ENCODE measurements around the gene CENPU. TPM values are rescaled to one million over a fixed set of nuclear protein-coding genes. Genes with fewer than 3 reads are reported as not detected.
"Not testable (repeated sequence)": the region's sequence is repeated elsewhere in the genome, so short reads cannot be mapped to it uniquely, and the experiment has no call there.

CENPU gene
- total RNA-seq, 1 experiment from 2014 or later = 47.7 TPM

DNA sequence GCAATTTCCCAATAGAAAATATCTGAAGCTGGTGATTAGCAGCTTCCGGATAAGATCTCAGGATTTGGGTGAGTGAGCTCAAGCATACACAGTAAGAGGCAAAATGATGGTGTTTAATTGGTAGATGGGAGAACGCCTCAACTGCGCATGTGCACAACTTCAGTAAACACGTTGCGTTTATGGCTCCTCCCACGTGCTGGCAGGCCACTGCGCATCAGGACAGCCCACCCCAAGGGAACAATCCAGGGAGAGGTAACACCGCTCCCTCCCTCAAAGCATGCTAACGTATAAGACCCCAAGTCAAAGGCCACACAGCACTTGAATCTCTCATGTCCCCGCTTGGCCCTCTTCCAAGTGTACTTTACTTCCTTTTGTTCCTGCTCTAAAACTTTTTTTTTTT is 10.3 kb upstream of the CENPU start:
- DNase-seq = no peak
- H3K9me3 ChIP-seq (ENCODE audit: insufficient read depth, low read depth) = no peaks in the 10 kb centered on the region
- no peak overlapping the region for H3K4me2 ChIP-seq
- peaks cover 20% of the 10 kb centered on the region for H3F3A ChIP-seq (ENCODE audit: insufficient read depth, low read depth)
- no peaks in the 10 kb centered on the region for H3K36me3 ChIP-seq (ENCODE audit: low read depth)
- ChIA-PET CTCF (interaction anchor here (0.7 kb wide), 1 partner anchor 352 kb away, joined by 3 read pairs; no protein-coding TSS in a partner anchor), POLR2A (ENCODE audit: unreplicated experiment) (no interaction called here)
- H3K79me2 ChIP-seq (ENCODE audit: low read depth) = no peaks in the 10 kb centered on the region
- no TSS peak for BruUV-seq (replicated peaks)
- no peaks in the 10 kb centered on the region for H3K27me3 ChIP-seq (ENCODE audit: insufficient read depth, low read depth)
- no peak overlapping the region for H3K4me3 ChIP-seq
- no peaks in the 10 kb centered on the region for H4K20me1 ChIP-seq (ENCODE audit: insufficient read depth)
- H3K9me2 ChIP-seq (ENCODE audit: insufficient read depth) = no peaks in the 10 kb centered on the region
- intact Hi-C loops (cut with micrococcal nuclease; ENCODE audit: unreplicated experiment) = no loop called here
- no peak overlapping the region for H2AFZ ChIP-seq
- no peak overlapping the region for H3K27ac ChIP-seq
- TF ChIP-seq, protein P1, sequence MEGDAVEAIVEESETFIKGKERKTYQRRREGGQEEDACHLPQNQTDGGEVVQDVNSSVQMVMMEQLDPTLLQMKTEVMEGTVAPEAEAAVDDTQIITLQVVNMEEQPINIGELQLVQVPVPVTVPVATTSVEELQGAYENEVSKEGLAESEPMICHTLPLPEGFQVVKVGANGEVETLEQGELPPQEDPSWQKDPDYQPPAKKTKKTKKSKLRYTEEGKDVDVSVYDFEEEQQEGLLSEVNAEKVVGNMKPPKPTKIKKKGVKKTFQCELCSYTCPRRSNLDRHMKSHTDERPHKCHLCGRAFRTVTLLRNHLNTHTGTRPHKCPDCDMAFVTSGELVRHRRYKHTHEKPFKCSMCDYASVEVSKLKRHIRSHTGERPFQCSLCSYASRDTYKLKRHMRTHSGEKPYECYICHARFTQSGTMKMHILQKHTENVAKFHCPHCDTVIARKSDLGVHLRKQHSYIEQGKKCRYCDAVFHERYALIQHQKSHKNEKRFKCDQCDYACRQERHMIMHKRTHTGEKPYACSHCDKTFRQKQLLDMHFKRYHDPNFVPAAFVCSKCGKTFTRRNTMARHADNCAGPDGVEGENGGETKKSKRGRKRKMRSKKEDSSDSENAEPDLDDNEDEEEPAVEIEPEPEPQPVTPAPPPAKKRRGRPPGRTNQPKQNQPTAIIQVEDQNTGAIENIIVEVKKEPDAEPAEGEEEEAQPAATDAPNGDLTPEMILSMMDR (conservative IDR thresholded peaks at IDR 0.05) = no peak
- no peak for TF ChIP-seq EZH2 (IDR thresholded peaks at IDR 0.05; ENCODE audit: low read depth)
- H3K4me1 ChIP-seq (replicated peaks; ENCODE audit: insufficient read depth) = peaks cover 45% of the 10 kb centered on the region

DNA sequence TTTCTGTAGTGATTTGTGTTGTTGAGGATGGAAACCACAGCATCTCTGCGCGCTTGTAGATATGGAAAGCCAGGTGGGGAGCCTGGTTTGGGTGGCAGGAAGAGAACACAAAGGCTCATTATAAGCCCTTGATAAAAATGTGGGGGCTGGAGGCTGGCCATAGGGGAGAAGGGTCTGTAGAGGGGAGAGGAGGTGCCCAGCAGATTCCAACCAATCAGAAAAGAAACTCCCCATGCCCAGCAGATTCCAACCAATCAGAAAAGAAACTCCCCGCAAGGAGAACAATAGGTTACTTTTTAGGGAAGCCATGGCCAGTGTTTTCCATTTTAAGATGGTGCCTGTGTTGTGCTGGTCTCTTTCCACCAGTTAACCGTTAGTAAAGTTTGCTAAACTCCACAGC is 9.8 kb upstream of the CENPU start:
- Histone ChIP-seq H3F3A (ENCODE audit: insufficient read depth, low read depth) (peaks cover 20% of the 10 kb centered on the region), H3K4me1 (replicated peaks; ENCODE audit: insufficient read depth) (peaks cover 39% of the 10 kb centered on the region), H3K27ac (no peak overlapping the region), H3K4me2 (no peak overlapping the region), H3K4me3 (no peak overlapping the region), H2AFZ (no peak overlapping the region), H4K20me1 (ENCODE audit: insufficient read depth) (no peaks in the 10 kb centered on the region), H3K9me2 (ENCODE audit: insufficient read depth) (no peaks in the 10 kb centered on the region), H3K36me3 (ENCODE audit: low read depth) (no peaks in the 10 kb centered on the region), H3K79me2 (ENCODE audit: low read depth) (no peaks in the 10 kb centered on the region), H3K9me3 (ENCODE audit: insufficient read depth, low read depth) (no peaks in the 10 kb centered on the region), H3K27me3 (ENCODE audit: insufficient read depth, low read depth) (no peaks in the 10 kb centered on the region)
- intact Hi-C loops (cut with micrococcal nuclease; ENCODE audit: unreplicated experiment) = no loop called here
- POLR2A ChIA-PET (ENCODE audit: unreplicated experiment) = no interaction called here
- CTCF ChIA-PET = no interaction called here
- BruUV-seq (replicated peaks) = no TSS peak
- DNase-seq = no peak
- TF ChIP-seq EZH2 (IDR thresholded peaks at IDR 0.05; ENCODE audit: low read depth) = no peak
- TF ChIP-seq, protein P1 (conservative IDR thresholded peaks at IDR 0.05) = no peak

DNA sequence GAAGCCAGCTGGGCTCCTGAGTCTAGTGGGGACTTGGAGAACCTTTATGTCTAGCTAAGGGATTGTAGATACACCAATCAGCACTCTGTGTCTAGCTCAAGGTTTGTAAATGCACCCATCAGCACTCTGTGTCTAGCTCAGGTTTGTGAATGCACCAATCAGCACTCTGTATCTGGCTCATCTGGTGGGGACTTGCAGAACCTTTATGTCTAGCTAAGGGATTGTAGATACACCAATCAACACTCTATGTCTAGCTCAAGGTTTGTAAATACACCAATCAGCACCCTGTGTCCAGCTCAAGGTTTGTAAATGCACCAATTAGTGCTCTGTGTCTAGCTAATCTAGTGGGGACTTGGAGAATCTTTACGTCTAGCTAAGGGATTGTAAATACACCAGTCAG is 7.8 kb upstream of the CENPU start:
- H3K4me3 ChIP-seq; POLR2A ChIA-PET (ENCODE audit: unreplicated experiment); CTCF ChIA-PET; H3K27ac ChIP-seq; H3K9me2 ChIP-seq (ENCODE audit: insufficient read depth); intact Hi-C loops (cut with micrococcal nuclease; ENCODE audit: unreplicated experiment); H4K20me1 ChIP-seq (ENCODE audit: insufficient read depth); H2AFZ ChIP-seq; BruUV-seq (replicated peaks); H3F3A ChIP-seq (ENCODE audit: insufficient read depth, low read depth); H3K4me2 ChIP-seq; H3K36me3 ChIP-seq (ENCODE audit: low read depth); H3K9me3 ChIP-seq (ENCODE audit: insufficient read depth, low read depth); DNase-seq; H3K27me3 ChIP-seq (ENCODE audit: insufficient read depth, low read depth); H3K79me2 ChIP-seq (ENCODE audit: low read depth): not testable (repeated sequence)
- peaks cover 19% of the 10 kb centered on the region for H3K4me1 ChIP-seq (replicated peaks; ENCODE audit: insufficient read depth)

DNA sequence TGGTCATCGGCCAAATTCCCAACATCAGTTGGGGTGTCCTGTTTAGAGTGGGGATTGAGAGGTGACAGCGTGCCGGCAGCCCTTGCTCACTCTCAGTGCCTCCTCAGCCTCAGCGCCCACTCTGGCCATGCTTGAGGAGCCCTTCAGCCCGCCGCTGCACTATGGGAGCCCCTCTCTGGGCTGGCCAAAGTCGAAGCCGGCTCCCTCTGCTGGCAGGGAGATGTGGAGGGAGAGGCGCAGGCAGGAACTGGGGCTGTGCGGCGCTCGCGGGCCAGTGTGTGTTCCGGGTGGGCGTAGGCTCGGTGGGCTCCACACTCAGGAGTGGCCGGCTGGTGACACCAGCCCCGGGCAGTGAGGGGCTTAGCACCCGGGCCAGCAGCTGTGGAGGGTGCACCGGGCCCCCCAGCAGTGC is 7.1 kb upstream of the CENPU start:
- H3K9me2 ChIP-seq (ENCODE audit: insufficient read depth) = no peaks in the 10 kb centered on the region
- no TSS peak for BruUV-seq (replicated peaks)
- TF ChIP-seq, protein P1 (conservative IDR thresholded peaks at IDR 0.05) = no peak
- no peak for TF ChIP-seq EZH2 (IDR thresholded peaks at IDR 0.05; ENCODE audit: low read depth)
- H3K27me3 ChIP-seq (ENCODE audit: insufficient read depth, low read depth) = no peaks in the 10 kb centered on the region
- H3K4me2 ChIP-seq = no peak overlapping the region
- H3K4me3 ChIP-seq = no peak overlapping the region
- peaks cover 14% of the 10 kb centered on the region for H3K4me1 ChIP-seq (replicated peaks; ENCODE audit: insufficient read depth)
- CTCF ChIA-PET = no interaction called here
- H3K36me3 ChIP-seq (ENCODE audit: low read depth) = no peaks in the 10 kb centered on the region
- no peak for DNase-seq
- no peaks in the 10 kb centered on the region for H4K20me1 ChIP-seq (ENCODE audit: insufficient read depth)
- H3F3A ChIP-seq (ENCODE audit: insufficient read depth, low read depth) = peaks cover 2% of the 10 kb centered on the region; the same call in 1 of the 2 replicates
- H3K27ac ChIP-seq = no peak overlapping the region
- no peak overlapping the region for H2AFZ ChIP-seq
- POLR2A ChIA-PET (ENCODE audit: unreplicated experiment) = no interaction called here
- H3K79me2 ChIP-seq (ENCODE audit: low read depth) = no peaks in the 10 kb centered on the region
- intact Hi-C loops (cut with micrococcal nuclease; ENCODE audit: unreplicated experiment) = no loop called here
- H3K9me3 ChIP-seq (ENCODE audit: insufficient read depth, low read depth) = no peaks in the 10 kb centered on the region

DNA sequence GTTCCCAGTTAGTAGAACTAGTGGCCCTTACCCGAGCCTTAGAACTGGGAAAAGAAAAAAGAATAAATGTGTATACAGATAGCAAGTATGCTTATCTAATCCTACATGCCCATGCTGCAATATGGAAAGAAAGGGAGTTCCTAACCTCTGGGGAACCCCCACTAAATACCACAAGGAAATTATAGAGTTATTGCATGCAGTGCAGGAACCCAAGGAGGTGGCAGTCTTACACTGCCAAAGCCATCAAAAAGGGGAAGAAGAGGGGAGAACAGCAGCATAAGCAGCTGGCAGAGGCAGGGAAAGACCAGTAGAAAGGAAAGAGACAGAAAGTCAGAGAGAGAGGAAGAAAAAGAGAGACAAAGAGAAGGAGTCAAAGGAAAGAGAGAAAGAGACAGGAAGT is 5.7 kb upstream of the CENPU start:
- H3K9me2 ChIP-seq (ENCODE audit: insufficient read depth); H3K9me3 ChIP-seq (ENCODE audit: insufficient read depth, low read depth); H3K79me2 ChIP-seq (ENCODE audit: low read depth); intact Hi-C loops (cut with micrococcal nuclease; ENCODE audit: unreplicated experiment); H3K27ac ChIP-seq; DNase-seq; CTCF ChIA-PET; H3K4me3 ChIP-seq; BruUV-seq (replicated peaks); H3F3A ChIP-seq (ENCODE audit: insufficient read depth, low read depth); H4K20me1 ChIP-seq (ENCODE audit: insufficient read depth); H3K4me2 ChIP-seq; H2AFZ ChIP-seq; POLR2A ChIA-PET (ENCODE audit: unreplicated experiment); H3K36me3 ChIP-seq (ENCODE audit: low read depth); H3K27me3 ChIP-seq (ENCODE audit: insufficient read depth, low read depth): not testable (repeated sequence)
- H3K4me1 ChIP-seq (replicated peaks; ENCODE audit: insufficient read depth) = peaks cover 12% of the 10 kb centered on the region
